ENCODE measurements around the gene CDC25A. TPM values are rescaled to one million over a fixed set of nuclear protein-coding genes. Genes with fewer than 3 reads are reported as not detected.
"Not testable (repeated sequence)": the region's sequence is repeated elsewhere in the genome, so short reads cannot be mapped to it uniquely, and the experiment has no call there.

The CDC25A gene
- total RNA-seq = 0.87 TPM
- long read RNA-seq = 0 reads

DNA sequence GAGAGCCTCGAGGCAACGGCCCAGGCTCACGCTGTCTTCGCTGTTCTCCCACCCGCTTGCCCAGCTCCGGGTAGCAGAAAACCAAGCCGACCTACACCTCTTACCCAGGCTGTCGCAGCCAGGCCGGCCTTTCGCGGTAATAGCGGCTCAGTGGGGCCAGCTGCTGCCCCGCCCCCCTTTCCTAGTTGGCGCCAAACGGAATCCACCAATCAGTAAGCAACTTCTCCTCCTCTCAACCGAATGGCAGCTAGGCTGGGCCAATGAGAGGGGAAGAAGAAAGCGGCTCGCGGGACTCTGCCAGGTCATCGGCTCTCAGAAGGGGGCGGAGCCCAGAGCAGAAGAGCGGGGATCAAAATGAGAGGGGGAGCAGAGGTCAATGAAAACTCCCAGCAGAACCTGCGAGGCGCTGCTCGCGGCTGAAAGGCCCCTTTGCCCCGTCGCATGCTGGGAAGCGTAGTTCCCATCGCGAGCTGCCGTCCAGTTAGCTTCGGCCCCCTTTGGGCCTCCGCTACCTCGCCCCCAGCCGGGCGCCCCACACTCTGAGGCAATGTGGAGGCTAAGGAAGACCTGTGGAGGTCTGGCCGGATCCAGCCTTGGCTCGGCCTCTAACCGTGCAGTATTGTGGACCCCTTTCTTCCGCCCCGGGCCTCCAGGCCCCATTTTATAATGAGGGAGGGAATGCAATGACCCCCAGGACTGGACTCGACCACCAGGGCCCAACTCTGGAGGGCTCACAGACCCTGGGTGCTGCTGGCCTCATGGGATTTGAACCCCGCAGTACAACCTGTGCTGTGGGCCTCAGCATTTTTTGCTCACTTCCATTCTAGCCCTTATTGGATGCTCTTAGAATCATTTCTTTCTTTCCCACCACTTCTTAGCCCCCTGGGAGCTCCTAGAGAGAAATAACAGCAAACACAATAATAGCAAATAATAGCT lies at the start of gene CDC25A:
TSS of gene CDC25A (minus strand) at position 152 of the 936 bp plus-strand sequence. CDS start 470 bp downstream, outside the sequence.
- peak; percentile 96 for DNase-seq (ENCODE audit: low spot score)

DNA sequence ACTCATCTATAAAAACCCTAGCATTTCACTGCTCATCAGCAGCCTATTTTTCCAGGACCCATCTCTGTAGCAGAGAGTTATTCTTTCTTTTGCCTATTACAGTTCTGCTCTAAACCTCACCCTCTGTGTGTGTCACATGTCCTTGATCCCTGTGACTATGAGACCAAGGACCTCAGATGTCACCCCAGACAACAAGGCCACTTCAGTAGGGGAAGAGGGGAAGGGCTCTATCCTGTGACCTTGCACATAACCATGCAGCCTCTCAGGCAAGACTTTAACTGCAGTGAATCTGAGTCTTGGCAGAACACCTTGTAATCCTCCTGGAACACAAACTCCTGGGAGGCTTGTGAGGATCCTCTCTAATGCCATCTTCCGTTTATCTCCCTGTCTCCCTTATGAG lies 48.3 kb upstream of the CDC25A start:
- DNase-seq (ENCODE audit: low spot score) = no peak

DNA sequence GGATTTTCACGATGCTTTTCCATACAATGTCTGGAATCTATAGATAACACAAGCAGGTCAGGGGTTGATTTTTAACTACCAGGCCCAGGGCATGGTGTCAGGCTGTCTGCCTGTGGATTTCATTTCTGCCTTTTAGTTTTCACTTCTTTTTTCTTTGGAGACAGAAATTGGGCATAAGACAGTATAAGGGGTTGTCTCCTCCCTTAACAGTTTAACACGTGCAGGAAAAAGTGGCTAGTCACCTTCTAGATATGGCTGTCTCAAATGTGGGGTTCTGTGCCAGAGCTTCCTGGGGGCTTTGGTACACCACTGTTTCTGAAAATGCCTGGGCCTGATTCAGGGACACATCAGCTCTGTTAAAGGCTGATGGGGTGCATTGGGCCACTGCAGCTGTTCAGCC lies 45.3 kb upstream of the CDC25A start:
- DNase-seq (ENCODE audit: low spot score) = no peak

DNA sequence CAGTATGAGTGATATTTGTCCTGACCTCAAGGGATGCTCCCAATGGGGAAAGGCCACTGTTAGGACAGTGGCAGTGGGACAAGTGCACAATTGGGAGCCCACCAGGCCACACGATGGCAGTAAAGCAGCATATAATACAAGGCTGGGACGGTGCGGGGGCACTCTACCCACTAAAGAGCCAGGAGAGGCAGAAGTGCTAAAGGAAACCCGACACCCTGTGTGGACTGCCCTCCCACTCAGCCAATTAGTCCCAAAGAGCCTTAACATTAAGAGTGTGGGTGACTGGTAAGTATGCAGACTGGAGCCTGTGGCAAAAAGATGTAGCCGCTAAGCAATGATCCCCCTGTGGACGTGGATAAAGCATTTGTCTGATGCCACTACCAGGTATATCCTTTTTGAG lies 44.5 kb upstream of the CDC25A start:
- DNase-seq (ENCODE audit: low spot score) = no peak

DNA sequence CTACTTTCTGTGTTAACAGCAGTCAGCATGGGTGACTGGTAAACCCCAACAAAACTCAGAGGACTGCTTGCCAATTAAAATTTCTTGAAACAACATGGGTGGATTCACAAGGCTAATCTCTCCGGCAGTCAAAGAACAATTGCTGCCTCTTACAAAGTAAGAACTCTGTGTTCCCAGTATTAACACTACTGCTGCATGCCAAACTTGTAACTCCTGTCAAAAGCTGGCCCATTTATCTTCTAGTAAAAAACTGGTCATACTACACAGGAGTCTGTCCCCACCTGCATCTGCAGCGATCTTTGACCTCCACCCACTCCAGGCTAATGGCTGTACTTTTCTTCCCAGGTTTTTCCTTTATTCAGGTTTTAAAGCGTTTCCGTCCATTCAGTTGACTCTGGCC lies 44.0 kb upstream of the CDC25A start:
- no peak for DNase-seq (ENCODE audit: low spot score)

DNA sequence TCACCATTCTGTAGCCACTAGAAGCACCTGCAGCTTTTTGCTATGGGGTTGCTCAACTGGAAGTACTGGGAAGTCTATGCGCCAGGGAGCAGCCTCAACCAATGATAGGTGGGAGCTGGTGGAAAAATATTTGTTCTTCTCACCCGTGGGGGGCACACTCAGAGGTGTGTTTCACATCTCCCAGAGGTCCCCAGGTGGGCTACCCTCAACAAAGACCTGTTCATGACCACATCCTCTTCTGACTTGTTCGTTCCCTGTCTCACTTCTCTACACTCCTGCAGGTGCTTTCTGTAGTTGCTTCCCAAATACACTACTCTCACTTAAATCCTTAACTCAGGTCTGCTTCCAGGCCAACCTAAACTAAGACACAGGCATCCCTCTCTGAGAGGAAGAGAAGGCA lies 38.7 kb upstream of the CDC25A start:
- DNase-seq (ENCODE audit: low spot score) = no peak

DNA sequence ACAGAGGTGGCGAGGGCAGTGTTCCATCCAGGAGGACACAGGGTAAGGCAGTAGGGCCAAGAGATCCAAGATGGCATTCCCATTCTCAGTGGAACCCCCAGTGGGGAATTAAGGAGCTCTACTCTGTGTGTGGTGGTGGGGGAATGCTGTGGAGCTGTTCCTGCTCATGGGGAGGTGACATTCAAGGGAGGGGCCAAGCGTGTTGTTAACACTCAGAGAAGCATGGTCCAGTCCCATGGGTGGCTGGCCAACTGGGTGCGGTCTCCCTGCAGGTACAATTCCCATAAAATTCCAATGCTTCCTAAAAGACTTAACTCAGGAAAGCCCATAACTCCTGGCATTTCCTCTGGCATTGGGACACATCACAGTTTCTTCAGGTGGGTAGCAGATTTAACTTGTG lies 37.4 kb upstream of the CDC25A start:
- DNase-seq (ENCODE audit: low spot score) = no peak

DNA sequence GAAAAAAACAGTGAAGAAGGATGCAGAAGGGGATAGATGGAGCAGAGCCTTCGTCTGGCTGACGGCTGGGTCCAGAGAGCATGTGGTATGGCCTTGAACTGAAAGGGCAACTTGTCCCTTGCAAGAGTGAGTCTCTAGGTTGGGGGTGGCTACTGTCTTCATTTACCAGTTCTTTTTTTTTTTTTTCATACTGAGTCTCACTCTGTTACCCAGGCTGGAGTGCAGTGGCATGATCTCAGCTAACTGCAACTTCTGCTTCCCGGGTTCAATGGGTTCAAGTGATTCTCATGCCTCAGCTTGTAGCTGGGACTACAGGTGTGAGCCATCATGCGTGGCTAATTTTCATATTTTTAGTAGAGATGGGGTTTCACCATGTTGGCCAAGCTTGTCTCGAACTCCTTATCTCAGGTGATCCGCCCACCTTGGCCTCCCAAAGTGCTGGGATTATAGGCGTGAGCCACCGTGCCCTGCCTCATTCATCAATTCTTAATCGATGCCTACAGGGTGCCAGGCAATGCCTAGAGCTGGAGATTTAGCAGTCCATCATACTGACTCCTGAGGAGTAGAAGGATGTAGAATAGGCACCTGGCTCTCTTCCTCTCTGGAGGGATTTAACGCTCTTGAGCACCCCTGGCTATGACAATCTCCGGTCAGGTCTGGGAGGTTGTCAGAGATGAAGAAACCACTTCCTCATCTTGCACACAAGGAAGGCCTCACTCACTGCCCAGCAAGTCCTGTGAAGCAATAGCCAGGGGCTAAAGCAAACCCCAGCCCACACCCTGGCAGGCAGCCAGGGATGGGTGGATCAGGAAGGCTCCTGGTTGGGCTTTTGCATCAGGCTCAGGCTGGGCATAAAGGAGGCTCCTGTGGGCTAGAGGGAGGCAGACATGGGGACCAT lies 34.6 kb upstream of the CDC25A start, which contains the start of gene CAMP:
TSS of gene CAMP (plus strand) at position 880 of the 898 bp plus-strand sequence. CDS start at position 897, 17 bp downstream.
- peak; percentile 92 for DNase-seq (ENCODE audit: low spot score)

DNA sequence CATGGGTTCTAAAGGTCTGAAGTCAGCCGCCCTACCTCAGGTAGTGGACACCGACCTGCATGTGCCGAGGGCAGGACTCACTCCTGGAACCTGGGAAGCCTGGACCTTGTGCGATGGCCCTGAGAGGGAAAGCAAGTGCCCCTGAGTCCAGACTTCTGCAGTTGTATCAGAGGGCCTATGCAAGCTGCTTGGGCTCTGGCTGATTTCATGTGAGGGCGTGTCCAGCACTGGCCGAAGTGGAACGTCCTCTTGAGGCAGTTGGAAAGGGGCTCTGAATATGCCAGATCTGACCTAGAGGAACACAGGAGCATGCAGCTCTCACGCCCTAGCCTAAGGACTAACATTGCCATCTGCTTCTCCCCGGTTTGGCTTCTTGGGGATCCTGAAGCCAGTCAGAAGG lies 32.5 kb upstream of the CDC25A start:
- DNase-seq (ENCODE audit: low spot score) = no peak

DNA sequence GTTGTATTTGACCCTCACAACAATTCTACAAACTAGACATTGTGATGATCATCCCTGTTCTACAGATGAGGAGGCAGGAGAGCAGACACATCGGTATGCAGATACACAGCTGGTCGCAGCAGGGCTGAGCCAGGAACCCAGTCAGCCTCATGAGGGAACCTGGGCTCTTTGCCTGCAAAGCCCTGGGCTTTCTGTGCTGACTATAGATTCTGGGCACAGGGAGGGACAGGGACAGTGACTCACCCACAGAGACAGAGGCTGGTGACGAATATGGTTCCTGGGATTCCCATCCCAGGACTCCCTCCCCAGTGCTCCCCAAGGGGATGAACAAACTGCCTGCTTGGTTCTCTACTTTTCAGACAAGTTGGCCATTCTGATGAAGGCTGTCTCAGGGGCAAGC lies 31.3 kb upstream of the CDC25A start:
- DNase-seq (ENCODE audit: low spot score) = no peak

DNA sequence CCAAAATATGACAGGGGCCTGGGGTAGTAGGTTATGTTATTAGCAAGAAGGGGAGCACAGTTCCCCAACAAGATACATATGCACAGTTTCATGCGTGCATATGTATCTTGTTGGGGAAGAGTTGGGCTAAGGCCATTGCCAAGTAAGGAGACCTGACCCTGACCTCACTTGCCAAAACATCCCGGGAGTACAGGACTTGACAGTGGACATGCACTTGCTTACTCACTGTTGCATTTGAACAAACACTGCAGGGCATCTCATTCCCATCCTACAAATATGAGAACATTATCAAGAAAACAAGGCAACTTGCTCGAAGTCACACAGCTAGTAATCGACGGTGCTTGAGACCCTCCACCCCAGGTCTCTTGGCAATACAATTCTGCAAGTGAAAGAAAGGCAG lies 30.3 kb upstream of the CDC25A start:
- no peak for DNase-seq (ENCODE audit: low spot score)

DNA sequence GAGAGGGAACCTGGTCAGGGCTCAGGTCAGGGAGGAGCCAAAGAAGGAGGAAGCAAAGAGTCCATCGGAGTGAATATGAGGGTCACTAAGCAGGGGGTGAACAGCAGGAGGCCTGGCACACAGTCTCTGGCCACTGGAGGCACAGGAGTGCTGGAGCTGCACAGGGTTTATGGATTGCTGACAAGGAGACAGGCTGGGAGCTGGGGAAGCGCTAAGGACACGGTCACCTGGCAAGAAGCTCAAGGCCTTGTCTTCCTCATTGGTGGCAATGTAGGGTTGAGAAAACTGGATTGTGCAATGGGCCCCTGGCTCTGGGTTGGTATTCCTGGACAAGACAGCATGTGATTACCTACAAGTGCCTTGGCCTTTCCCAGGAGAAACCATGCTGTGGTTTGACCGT lies 29.2 kb upstream of the CDC25A start:
- DNase-seq (ENCODE audit: low spot score) = no peak

DNA sequence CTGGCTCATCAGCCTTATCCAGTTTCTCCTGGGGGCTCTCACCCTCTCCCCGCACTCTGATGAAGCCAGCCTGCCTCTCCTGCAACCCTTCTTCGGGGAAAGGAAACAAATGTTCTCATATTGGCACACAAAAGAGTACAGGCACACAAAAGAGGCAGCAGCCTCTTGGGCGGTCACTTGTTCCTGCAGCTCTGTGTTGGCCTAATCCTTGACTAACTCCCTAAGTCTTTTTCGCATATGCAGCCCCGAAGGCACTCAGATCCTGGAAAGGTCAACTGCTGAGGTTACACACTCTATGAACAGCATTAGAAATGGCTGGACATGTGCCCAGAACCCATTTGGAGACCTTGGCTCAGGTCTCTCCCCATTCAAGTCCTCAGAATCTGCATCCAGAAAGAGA lies 27.7 kb upstream of the CDC25A start:
- DNase-seq (ENCODE audit: low spot score) = no peak

DNA sequence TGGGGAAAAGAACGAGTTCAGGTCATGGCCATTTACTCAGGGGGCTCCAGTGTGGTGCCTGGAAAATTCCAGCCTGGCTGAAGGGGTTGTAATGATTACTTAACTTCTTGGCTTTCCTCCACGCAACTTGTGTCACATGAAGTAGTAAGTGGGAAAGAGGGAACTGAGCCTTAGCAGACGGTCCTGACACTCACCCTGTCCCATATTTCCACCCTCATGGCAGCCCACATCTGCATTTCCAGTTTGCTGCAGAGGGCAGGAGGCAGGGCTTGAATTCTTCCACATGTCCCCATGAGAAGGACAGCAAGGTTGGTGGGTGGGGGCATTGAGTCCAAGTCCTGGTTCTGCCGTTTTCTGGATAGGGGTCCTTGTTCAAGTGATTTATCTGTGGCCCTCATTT lies 27.2 kb upstream of the CDC25A start:
- no peak for DNase-seq (ENCODE audit: low spot score)

DNA sequence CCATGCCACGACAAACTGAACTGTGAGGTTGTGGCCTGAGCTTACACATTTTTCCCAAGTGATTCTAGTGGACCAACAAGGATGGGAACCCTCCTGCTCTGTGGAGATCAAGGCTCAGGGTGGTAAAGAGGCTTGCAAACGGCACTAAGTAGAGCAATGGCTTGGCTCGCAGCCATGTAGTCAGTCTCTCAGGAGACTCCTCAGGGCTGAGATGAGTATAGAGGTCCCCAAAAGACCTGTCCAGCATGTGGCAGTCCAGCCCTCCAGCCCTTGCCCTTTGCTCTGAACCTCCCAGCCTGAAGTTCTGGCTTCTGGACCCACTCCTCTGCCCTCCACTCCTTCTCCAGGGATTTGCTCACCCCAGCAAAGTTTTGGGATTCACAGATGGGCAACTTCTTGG lies 26.8 kb upstream of the CDC25A start:
- no peak for DNase-seq (ENCODE audit: low spot score)

DNA sequence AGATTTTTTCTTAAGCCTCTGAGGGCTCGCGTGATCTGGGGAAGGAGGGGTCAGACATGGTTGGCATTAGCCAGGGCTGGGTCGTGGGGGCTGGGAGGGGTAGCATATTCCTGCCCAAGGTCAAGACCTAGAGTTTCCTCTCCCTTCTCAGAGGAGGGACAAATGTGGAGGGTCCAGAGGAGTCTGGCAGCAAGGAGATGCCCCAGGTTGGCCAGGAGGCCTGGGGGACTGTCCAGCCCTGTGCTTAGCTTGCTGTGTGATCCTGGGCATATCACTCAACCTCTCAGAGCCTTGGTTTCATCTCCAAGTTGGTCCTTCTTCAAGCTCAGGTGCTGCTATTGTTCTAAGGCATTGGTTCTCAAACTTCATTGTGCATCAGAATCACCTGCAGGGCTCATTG lies 26.0 kb upstream of the CDC25A start:
- no peak for DNase-seq (ENCODE audit: low spot score)

DNA sequence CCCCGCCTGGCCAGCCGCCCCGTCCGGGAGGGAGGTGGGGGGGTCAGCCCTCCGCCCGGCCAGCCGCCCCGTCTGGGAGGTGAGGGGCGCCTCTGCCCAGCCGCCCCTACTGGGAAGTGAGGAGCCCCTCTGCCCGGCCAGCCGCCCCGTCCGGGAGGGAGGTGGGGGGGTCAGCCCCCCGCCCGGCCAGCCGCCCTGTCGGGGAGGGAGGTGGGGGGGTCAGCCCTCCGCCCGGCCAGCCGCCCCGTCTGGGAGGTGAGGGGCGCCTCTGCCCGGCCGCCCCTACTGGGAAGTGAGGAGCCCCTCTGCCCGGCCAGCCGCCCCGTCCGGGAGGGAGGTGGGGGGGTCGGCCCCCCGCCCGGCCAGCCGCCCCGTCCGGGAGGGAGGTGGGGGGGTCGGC lies 23.6 kb upstream of the CDC25A start:
- not testable (repeated sequence) for DNase-seq (ENCODE audit: low spot score)

DNA sequence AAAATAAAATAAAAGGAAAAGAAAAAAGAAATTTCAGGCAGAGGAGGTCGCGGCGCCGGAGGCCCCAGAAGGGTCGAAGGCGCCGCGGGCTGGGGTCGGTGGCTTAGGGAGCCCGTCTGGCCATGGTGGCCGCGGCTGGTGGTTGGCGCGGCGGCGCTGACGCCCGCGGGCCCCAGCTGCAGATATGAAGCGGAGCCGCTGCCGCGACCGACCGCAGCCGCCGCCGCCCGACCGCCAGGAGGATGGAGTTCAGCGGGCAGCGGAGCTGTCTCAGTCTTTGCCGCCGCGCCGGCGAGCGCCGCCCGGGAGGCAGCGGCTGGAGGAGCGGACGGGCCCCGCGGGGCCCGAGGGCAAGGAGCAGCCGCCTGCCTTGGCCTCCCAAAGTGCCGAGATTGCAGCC lies 22.3 kb upstream of the CDC25A start:
- not testable (repeated sequence) for DNase-seq (ENCODE audit: low spot score)

DNA sequence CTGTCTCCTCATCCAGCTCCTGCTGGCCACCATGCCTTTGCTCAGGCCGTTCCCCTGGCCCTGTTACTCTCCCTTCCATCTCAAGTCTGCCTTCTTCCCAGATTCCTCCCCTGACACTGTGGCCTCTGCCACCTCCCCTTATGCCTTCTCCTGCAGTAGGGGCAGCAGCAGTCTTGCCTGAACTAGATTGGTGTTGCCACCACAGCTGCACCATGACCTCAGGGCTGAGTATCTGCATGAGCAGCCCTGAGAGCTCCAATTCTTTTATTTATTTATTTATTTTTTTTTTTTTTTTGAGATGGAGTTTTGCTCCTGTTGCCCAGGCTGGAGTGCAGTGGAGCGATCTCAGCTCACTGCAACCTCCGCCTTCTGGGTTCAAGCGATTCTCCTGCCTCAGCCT lies 21.2 kb upstream of the CDC25A start:
- DNase-seq (ENCODE audit: low spot score) = no peak

DNA sequence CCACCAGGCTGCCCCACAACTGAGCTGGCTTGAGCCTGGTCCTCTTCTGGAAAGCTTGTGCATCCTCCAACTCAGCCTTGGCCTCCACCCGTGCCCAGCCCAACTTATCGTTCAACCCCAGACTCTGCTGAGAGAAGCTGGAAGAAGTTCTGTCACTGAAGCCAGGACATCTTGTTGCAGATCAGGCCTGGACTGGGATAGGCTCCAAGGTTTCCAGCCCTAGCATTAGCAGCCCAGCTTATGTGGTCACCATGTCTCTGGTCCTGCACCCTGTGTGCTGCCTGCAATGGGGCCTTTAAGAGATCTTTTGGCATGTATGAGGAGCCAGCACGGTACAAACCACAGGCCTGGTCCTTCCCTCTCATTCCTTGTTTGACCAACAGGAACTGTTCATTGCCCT lies 19.9 kb upstream of the CDC25A start:
- DNase-seq (ENCODE audit: low spot score) = no peak

DNA sequence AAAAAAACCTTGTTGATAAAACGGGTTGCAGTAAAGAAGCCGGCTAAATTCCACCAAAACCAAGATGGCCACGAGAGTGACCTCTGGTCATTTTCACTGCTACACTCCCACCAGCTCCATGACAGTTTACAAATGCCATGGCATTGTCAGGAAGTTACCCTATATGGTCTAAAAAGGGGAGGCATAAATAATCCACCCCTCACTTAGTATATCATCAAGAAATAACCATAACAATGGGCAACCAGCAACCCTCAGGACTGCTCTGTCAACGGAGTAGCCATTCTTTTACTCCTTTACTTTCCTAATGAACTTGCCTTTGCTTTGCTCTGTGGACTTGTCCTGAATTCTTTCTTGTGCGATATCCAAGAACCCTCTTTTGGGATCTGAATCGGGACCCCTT lies 14.4 kb upstream of the CDC25A start:
- no peak for DNase-seq (ENCODE audit: low spot score)

DNA sequence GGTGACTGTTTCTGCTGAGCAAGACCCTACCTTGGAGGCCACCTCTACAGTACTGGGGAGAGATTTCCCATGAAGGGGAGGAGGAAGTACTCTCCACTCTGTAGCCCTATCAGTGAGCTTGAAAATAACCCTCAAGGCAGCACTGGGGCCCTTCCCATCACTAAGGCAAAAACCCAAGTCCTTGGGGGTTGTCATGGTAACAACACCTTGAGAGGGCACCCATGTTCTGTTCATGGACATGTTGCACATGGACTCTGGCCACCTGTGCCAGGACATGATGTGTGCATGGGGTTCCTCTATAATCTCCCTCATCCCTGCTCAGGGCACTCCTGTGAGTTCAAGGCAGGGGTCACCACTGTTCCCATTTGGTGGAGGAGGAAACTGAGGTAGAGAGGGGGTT lies 10.9 kb upstream of the CDC25A start:
- DNase-seq (ENCODE audit: low spot score) = no peak
